HG03575 (cell line): ENCODE results near the gene TEX28.
"Not testable (repeated sequence)": the region's sequence is repeated elsewhere in the genome, so short reads cannot be mapped to it uniquely, and the experiment has no call there.

Experiments used
- ATAC-seq: cut with Tn5 transposase; IDR thresholded peaks from one replicate; pipeline ENCODE4 v1.9.1; 2021; ENCODE audit not compliant: unreplicated experiment, insufficient number of reproducible peaks, low FRiP score; ENCODE audit errors: extremely low read depth

The TEX28 gene

DNA sequence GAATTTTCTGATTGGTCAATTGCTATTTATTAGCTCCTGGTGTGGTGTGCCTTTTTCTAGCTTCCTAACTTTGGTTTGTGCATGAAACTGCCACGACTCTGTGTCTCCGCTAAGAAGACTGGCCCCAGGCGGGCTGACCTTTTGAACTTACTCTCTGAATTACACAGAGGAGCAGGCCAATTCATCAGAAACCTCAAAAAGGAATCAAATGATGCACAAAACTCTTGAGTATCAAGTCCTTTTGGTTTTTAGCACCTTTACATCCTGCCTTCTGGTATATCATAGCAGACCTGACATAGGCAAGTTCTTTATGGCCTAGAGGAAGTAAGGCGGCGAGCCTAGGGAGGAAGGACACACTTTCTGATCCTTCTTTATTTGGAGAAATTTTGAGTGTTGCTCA, 18.2 kb upstream of the TEX28 start:
- ATAC-seq, result no peak

DNA sequence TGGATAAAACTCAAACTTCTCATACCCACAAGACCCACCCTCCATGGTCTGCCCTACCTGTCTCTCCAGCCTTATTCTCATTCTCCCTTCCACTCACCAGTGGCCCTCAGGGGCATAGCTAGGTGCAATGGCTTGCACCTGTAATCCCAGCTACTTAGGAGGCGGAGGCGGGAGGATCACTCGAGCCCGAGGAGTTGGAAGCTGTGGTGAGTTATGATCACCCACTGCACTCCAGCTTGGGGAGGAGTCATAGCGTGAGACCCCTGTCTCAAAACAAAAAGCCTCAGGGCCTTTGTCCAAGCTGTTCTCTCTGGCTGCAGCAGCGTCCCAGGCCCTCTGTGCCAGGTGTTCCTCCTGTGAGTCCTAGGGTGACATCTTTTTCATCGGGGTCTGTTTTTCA, 17.2 kb upstream of the TEX28 start:
- no peak for ATAC-seq

DNA sequence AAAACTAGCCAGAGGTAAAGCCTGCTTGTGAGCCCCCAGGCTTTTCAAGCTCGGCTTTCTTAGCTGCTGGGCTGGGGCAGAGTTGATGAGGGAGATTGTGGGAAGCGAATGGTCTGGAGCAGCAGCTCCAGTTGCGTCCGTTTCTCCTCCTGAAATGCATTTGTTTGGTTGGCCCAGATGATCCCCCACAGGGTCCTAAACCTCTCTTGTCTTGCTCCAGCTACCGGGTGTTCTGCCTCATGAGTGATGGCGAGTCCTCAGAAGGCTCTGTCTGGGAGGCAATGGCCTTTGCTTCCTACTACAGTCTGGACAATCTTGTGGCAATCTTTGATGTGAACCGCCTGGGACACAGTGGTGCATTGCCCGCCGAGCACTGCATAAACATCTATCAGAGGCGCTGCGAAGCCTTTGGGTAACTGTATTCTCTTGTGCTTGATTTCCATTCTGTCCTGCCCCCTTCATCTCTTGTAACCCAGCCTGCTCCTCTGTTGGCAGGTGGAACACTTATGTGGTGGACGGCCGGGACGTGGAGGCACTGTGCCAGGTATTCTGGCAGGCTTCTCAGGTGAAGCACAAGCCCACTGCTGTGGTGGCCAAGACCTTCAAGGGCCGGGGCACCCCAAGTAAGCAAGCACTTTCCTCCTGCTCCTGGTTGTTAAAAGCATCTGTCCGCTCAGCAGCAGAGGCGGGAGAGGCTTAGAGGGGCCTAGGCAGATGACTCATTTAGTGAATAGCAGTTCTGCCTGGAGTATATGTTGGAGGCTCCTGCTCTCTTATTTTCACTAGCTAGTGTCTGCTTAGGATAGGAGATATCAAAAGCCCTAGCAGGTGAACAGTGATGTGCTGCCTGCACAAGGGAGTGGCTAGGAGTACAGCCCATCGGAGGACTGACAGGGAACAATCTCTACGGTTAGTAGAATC, 16.0 kb upstream of the TEX28 start:
- ATAC-seq, result no peak

DNA sequence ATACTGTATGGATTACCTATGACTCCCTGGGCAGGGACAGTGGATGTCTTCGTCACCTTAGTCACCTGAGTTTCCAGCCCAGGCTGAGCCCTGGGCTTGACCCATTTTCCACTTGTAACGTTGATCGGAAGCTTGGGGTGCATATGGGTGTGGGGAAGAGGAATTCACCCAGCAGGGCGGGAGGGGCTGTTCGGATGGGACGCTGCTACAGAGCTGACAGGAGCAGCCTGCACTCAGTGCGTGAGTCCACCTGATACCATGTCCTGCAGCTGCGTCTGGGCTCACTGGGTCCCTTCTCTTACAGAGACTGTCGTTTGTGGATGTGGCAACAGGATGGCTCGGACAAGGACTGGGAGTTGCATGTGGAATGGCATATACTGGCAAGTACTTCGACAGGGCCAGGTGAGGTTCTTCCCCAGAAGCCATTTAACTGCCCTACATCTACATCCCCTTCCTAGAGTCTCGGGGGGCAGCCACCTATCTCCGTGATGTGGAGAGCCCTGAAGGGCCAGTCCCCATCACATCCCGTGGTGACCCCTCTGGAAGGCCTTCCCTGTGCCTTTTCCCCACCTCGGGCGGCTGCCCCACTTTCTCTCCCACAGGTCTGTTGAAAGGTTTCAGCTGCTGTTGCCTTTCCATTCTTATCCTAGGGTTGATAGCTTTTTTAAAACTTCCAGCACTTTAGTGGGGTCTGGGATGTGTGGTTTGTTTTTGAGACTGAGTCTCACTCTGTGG, 14.3 kb upstream of the TEX28 start:
- ATAC-seq, result no peak

DNA sequence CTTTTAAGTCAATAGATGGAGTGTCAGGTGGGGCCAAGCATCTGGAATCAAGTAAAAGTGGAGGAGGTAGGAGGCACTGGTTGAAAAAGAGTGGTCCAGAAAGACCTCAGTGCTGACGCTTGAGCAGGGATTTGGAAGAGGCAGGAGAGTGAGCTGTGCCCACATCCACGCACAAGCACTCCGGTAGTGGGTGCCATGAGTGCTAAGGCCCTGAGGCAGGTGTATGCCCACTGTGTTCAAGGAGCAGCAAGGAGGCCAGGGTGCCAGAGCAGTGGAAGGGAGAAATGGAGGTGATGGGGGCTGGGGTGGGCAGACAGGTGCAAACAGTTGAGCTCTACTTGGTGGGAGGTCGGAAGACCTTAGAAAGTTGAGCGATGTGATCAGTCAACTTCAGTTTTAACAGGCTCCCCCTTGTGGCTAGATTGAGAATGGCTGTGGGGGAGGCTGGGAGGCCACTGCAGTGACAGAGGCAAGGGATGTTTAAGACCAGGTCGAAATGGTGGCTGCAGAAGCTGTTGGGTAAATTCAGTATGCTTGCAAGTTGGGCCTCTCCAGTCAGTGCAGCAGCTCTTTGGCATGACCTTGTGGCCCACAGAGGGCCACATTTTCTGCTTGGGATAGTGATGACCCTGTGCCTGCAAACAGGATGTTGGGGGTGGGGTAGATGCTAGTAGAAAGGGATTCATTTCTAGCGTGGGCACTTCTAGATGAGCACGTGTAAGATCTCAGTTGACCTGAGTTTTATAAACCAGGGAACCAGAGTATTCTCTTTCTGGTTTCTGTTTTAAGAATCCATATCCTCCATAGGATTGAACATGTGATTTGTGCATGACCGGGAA, 13.4 kb upstream of the TEX28 start:
- no peak for ATAC-seq

DNA sequence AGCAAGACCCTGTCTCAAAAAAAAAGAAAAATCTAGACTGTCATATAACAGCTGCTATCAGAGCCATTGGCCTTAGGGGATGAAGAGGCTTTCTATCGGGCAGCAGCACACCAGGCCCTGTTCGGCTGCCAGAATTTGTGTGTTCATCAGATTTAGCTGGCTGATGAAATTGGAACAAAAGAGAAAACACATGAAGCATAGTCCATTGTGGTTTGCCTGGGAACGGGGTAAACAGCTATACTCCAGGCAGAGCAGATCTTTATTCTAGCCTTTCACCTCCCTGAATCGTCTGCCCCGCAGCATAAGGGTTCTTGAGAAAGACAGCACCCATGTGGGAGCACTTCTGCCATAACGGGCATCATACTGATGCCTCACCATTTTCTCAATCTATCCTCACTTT, 12.3 kb upstream of the TEX28 start:
- no peak for ATAC-seq

DNA sequence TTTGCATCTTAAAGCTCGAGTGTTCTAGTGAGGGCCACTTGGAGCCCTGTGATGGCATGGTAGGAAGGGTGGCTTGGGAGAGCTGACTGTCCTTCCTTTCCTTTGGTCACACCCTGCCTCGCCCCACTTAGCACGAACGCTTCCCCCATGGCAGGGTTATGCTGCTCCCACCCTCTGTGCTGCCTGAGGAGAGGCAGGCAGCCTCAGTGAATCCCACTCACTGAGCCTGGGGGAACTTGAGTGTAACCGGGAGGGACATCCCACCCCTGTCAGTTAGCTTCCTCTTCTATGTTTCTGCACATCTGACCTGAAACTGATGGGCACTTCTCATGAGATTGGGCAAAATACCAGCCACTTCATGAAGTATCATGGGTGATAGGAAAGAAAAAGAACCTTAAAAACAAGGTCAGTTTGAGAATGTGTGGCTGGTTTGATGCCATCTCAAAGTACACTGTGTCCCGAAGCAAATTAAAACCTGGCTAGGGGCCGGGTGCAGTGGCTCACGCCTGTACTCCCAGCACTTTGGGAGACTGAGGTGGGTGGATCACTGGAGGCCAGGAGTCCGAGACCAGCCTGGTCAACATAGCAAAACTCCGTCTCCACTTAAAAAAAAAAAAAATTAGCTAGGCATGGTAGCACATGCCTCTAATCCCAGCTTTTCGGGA, 10.7 kb upstream of the TEX28 start:
- no peak for ATAC-seq

DNA sequence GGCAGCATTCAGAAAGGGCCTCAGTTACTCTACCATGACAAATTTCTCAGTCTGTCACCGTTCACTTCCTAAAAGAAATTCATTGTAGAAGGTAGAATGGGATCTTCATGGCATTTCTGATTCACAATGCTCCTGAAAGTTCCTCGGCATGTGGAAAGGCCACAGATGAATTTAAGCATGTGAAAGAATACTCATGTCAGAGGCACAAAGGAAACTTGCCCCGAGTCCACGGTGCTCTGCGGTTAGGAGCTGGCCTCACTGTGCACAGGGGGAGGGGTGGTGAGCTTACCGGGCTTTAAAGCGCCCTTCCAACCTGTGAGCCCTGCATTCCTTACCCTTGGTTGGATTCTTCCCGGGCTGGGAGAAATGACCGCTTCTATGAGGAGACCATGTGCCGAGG, 9.9 kb upstream of the TEX28 start:
- ATAC-seq, result no peak

DNA sequence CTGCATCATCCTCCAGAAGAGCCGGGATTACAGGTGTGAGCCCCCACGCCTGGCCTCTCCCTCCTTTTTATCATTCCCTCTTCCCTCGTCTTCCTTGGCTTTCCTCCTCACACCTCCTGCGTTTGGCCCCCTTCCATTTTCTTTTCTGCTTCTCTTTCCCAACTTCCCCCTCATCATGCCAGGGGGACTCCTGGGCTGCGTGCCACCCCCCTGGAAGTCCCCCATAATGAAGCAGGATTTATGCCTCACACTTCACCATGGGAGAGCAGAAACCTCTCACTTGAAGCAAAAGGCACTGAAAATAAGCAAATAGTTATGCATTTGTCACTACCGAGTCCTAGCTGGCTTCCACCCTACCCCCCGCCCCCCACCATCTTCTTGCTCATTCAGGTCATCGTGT, 8.6 kb upstream of the TEX28 start:
- no peak for ATAC-seq

DNA sequence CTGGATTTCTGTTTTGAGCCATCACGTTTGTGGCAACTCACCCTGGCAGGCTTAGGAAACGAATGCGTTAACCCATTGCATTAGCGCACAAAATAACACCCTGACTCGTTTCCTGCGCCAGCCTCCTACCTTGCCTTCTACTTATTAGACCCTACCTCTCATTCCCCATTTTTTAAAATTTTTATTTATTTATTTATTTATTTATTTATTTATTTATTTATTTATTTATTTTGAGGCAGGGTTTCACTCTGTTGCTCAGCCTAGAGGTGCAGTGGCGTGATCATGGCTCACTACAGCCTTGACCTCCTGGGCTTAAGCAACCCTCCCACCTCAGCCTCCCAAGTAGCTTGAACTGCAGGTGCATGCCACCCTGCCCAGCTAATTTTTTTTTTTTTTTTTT, 8.1 kb upstream of the TEX28 start:
- ATAC-seq, result not testable (repeated sequence)

DNA sequence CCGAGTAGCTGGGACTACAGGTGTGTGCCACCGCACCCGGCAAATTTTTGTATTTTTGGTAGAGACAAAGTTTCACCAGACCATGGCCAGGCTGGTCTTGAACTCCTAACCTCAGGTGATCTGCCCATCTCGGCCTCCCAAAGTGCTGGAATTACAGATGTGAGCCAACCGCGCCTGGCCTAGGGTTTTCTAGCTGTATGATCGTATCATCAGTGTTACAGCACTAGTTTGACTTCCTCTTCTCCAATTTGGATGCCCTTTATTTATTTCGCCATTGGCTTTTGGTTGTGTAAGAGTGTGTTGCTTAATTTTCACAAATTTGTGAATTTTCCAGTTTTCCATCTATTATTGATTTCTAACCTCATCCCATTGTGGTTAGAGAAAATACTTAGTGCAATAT, 5.9 kb upstream of the TEX28 start:
- ATAC-seq, result no peak

DNA sequence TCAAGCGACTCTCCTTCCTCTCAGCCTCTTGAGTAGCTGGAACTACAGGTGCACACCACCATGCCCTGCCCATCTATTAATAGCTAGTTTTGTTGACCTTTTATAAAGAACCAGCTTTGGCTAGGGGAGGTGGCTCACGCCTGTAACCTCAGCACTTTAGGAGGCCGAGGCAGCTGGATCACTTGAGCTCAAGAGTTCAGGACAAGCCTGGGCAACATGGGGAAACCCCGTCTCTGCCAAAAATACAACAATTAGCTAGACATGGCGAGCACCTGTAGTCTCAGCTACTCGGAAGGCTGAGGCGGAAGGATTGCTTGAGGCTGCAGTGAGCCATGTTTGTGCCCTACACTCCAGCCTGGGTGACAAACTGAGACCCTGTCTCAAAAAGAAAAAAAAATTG, 3.4 kb upstream of the TEX28 start:
- no peak for ATAC-seq

DNA sequence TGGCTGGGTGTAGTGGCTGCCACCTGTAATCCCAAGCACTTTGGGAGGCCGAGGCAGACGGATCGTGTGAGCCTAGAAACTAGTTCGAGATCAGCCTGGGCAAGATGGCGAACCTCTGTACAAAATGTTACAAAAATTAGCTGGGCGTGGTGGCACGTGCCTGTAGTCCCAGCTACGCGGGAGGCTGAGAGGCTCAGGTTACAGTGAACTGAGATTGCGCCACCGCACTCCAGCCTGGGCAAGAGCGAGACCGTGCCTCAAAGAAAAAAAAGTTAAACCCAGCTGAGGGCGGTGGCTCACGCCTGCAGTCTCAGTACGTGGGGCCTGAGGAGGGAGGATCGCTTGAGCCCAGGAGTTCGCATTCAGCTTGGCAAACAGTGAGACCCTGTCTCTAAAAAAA, 1.8 kb upstream of the TEX28 start:
- no peak for ATAC-seq

DNA sequence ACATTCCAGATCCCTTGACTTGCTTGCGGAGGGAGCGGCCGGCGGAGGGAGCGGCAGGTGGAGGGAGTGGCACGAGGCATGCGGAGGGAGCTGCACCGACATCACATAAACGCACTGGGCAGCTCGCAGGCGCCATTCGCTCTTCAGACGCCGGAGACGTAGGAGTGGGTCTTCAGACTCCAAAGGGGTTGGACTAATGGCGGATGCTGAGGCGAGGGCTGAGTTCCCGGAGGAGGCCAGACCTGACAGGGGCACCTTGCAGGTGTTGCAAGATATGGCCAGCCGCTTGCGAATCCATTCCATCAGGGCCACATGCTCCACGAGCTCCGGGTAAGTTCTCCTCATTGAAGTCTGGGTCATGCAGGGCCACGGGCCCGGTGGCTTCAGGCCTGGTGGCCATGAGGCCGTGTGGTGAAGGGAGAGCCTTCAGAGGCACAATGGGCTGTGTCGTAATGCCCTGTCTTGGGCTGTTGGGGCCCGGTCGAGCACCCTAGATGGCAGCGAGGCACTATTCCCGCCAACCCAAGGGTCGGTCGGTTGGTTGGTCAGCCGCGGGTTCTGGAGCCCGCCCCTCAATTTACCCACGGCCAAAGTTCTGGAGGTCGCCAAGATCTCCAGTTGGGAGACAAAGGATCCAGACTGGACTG, 863 bp upstream of the TEX28 start, which contains the start of gene TKTL1:
Gene TKTL1 (plus strand): TSS at position 132 of the 647 bp plus-strand sequence. CDS start 65 bp downstream, at position 197.
- no peak for ATAC-seq

DNA sequence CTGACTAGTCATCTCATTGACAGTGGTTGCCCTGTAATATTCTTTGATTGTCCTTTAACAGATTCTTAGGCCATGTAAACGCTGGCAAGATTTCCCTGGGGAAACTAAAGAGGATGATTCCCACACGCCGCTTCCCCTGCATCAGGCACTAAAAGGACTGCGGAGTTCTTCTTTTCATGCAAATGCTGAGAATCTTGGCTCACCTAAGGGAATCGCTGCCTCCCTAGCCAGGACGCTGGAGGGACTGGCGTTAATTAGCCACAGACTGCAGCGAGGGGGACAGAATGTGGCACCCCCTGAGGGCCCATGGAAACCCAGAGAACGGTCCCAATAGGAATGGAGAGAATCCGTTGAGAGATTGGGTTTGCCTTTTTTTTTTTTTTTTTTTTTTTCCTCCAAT, 8.5 kb downstream of the TEX28 start:
- ATAC-seq, result not testable (repeated sequence)

DNA sequence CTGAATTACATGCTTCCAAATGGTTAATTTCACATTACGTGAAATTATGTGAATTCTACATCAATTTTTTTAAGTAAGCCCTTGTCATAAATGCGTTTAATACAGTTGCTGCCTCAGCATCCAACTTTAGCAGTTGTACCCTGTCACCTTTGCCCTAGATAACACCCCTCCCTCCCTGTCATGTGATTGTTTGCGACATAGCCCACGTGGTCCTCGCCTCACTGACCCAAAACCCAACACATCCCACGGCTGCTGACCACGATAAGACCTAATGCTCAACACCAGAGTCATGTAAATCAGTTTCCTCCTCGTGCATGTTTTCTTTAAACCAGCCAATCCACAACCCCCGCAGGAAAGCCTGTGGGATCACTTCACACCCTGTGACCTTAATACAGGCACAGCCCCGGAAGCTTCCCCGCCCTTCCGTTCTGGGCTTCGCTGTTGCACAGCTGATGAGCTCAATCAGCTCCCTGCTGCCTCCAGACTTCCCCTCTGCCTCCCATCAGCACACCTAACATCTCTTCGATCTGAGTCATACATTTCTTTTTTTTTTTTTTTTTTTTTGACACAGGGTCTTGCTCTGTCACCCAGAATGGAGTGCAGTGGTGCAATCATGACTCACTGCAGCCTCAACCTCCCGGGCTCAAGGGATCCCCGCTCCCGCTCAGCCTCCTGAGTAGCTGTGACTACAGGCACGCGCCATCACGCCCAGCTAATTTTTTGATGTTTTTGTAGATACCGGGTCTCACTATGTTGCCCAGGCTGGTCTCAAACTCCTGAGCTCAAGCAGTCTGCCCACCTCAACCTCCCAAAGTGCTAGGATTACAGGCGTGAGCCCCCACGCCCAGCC, 10.2 kb downstream of the TEX28 start:
- ATAC-seq, result not testable (repeated sequence)

DNA sequence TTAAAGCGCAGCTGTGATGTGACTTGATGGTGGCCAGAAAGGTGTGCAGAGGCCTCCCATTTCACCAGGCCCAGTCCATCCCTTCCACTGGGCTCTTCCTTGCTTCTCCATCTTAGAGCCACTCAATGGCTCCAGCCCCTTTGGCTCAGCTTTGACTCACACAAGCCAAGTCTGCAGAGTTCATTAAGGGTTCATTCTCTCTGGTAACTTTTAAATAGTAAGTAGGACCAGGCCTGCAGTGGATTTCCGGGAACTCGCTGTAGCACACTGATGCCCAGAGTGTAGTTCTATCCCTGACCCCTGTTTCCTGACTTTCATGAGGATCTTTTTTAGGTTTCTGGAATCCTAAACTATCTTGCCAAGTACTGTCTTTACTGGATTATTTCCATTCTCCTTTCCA, 25.7 kb downstream of the TEX28 start:
- not testable (repeated sequence) for ATAC-seq

DNA sequence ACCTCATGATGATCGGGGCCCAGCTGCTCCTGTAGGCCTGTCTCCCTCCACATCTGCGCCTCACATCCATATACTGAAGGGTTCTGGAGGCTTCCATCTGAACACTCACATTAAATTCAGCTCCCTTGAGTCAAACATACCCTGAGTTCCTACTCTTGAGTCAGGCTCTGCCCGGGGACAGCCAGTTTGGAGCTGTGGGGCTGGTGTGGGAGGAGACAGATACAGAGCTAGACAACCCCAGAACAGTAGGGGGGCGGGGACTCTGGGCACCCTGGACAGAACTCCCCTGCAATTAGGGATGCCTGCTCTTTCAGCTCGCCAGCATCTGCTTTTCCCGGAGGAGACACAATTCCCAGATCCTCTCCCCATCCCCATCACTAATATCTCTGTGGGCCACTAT, 31.9 kb downstream of the TEX28 start:
- ATAC-seq, result not testable (repeated sequence)
